Kidney (tissue), 14 donors: Measurements from ENCODE around the gene PARVG. TPM values are rescaled to one million over a fixed set of nuclear protein-coding genes. Genes with fewer than 3 reads are reported as not detected.

ENCODE experiments used
- DNase-seq, 5 donors: peaks; one replicate each; pipeline ENCODE4 v3.0.0-alpha.2; 2013 to 2020
- FAIRE-seq: peaks from 2 replicates; lab custom pipeline; 2012; peaks lifted over from hg19 to GRCh38; lab: Jason Lieb, UNC
- H3K27ac ChIP-seq, 2 donors: one replicate each; pipeline ENCODE4 v1.7.0; 2013; ENCODE audit warnings: low read depth in 2 of 2, low read length in 2 of 2, inconsistent platforms in 1 of 2
- H3K27me3 ChIP-seq: one replicate; pipeline ENCODE4 v1.7.1; 2013; ENCODE audit warnings: low read length, inconsistent platforms; ENCODE audit not compliant: control insufficient read depth, insufficient read depth
- H3K36me3 ChIP-seq, 3 donors: one replicate each; pipeline versions ENCODE4 v1.7.0 to v1.7.1; 2013; ENCODE audit warnings: low read length in 3 of 3, control low read depth in 1 of 3, inconsistent platforms in 1 of 3; ENCODE audit not compliant: insufficient read depth in 3 of 3, control insufficient read depth in 2 of 3
- H3K4me1 ChIP-seq, 3 donors: one replicate each; pipeline versions ENCODE4 v1.7.0 to v1.7.1; 2013; ENCODE audit warnings: low read length in 3 of 3, inconsistent platforms in 1 of 3, low read depth in 1 of 3; ENCODE audit not compliant: control insufficient read depth in 2 of 3, insufficient read depth in 2 of 3
- H3K4me3 ChIP-seq, 3 donors: one replicate each; pipeline versions ENCODE4 v1.7.0 to v1.8.1; 2013; ENCODE audit warnings: low read length in 3 of 3, control low read depth in 1 of 3, inconsistent platforms in 1 of 3
- H3K9ac ChIP-seq, 3 donors: one replicate each; pipeline versions ENCODE4 v1.7.0 to v1.7.1; 2013; ENCODE audit warnings: low read length in 3 of 3, control low read depth in 1 of 3, inconsistent platforms in 1 of 3
- H3K9me3 ChIP-seq, 3 donors: one replicate each; pipeline versions ENCODE4 v1.7.0 to v1.7.1; 2013; ENCODE audit warnings: low read length in 3 of 3, control low read depth in 1 of 3, inconsistent platforms in 1 of 3; ENCODE audit not compliant: control insufficient read depth in 2 of 3, insufficient read depth in 1 of 3
- CTCF ChIP-seq: IDR thresholded peaks from 3 replicates; pipeline ENCODE4 v1.5.1; 2012; ENCODE audit warnings: mild to moderate bottlenecking, moderate library complexity, borderline replicate concordance; ENCODE audit not compliant: insufficient read depth; ENCODE audit errors: extremely low read depth
- intact Hi-C: fragments of 100-400 bp; cut with DNase I; formaldehyde crosslinking; loops from one replicate; pipeline ENCODE4 v1.11.1; 2022
- polyA plus RNA-seq: library from polyadenylated mRNA; stranded (reverse); fragments of 350-450 nt; fragmentation: Illumina TruSeq; extraction: RNeasy Lipid Tissue Mini Kit (QIAGEN cat#74804); gene quantifications from one replicate; pipeline ENCODE4 v1.2.3, GENCODE V29; 2014; ENCODE audit warnings: low read depth, low replicate concordance; ENCODE audit not compliant: insufficient read depth
- total RNA-seq: library from RNA; stranded (reverse); fragmentation: NEBNext Ultra II Directional; extraction: Animal tissue kit (Norgen Biotek cat#: 25700); gene quantifications from one replicate; pipeline ENCODE4 v1.2.1, GENCODE V29; 2021
- donor health status: control.
- donor health status: control.
- donor health status: control.
- donor health status: control.
- donor health status: control.
- donor health status: DM: yes; HTN: yes; CAD: no.
- donor health status: Normal renal cell carcinoma (clear cell type).

Gene PARVG
- total and polyA plus RNA-seq, 2 donors from 2014 or later, result 2.5 to 20.9 TPM

DNA sequence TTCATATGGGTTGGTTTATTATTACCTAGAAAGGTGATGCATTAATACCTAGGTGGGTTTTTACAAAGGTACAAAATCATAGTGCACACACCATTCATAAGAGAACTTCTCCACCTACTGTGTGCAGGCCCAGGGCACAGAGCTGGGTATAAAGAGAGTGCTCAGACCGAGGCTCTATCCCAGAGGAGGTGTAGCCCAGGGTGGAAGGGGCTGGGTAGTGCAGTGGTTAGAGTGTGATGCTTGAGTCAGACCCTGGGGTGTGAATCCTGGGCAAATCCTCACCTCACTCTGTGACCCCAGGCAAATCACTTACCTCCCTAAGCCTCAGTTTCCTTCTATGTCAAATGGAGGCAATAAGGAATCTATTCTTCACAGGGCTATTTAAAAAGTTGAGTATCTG lies 32.2 kb downstream of the PARVG start:
- FAIRE-seq, result no peak
- intact Hi-C loops, result no loop called here
- no peak overlapping the region for H3K27ac ChIP-seq

DNA sequence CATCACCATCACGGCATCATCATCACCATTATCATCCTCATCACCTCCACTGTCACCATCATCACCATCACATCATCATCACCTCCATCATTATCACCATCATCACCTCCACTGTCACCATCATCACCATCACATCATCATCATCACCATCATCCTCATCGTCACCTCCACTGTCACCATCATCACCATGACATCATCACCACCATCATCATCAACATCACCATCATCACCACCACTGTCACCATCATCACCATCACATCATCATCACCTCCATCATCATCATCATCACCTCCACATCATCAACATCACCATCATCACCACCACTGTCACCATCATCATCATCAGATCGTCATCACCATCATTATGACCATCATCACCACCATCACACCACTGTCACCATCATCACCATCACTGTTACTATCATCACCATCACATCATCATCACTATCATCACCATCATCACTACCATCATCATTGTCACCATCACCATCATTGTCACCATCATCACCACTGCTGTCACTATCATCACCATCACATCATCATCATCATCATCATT lies 32.8 kb downstream of the PARVG start:
- FAIRE-seq, result no peak
- Histone ChIP-seq H3K9me3 (peaks cover 2 to 14% (median 4%) of the 10 kb centered on the region in 3 donors), H3K36me3 (no peaks in the 10 kb centered on the region), H3K9ac (no peak overlapping the region), H3K4me3 (peak overlapping the region in 1 of 3 donors; percentile 23), H3K27me3 (no peaks in the 10 kb centered on the region), H3K27ac (no peak overlapping the region), H3K4me1 (no peaks in the 10 kb centered on the region)
- no peak for TF ChIP-seq CTCF
- no peak for DNase-seq
- intact Hi-C loops, result no loop called here

More for the DNA sequence above, 32.2 kb downstream of the PARVG start:
- H3K4me1 ChIP-seq, result no peaks in the 10 kb centered on the region
- H3K9me3 ChIP-seq, result peaks cover 2 to 14% (median 4%) of the 10 kb centered on the region in 3 donors
- H3K36me3 ChIP-seq, result no peaks in the 10 kb centered on the region
- DNase-seq, result no peak
- no peak for TF ChIP-seq CTCF
- H3K27me3 ChIP-seq, result no peaks in the 10 kb centered on the region
- no peak overlapping the region for H3K9ac ChIP-seq
- H3K4me3 ChIP-seq, result no peak overlapping the region

- Histone ChIP-seq H3K27ac (no peak overlapping the region), H3K27me3 (no peaks in the 10 kb centered on the region), H3K36me3 (no peaks in the 10 kb centered on the region), H3K9ac (no peak overlapping the region), H3K4me1 (no peaks in the 10 kb centered on the region), H3K4me3 (no peak overlapping the region), H3K9me3 (peaks cover 1 to 14% (median 4%) of the 10 kb centered on the region in 3 donors)
- FAIRE-seq, result no peak
- DNase-seq, result no peak
- TF ChIP-seq CTCF, result no peak
- intact Hi-C loops, result no loop called here
These were observed 33.5 kb downstream of the PARVG start for GRCh38 chr22:44214187-44214586.

- Histone ChIP-seq H3K9me3 (peaks cover 0 to 13% (median 4%) of the 10 kb centered on the region in 3 donors), H3K9ac (no peak overlapping the region), H3K4me3 (no peak overlapping the region), H3K27me3 (no peaks in the 10 kb centered on the region), H3K27ac (no peak overlapping the region), H3K36me3 (no peaks in the 10 kb centered on the region), H3K4me1 (no peaks in the 10 kb centered on the region)
- intact Hi-C loops, result no loop called here
- FAIRE-seq, result no peak
- no peak for TF ChIP-seq CTCF
- DNase-seq, result no peak
These were observed 34.0 kb downstream of the PARVG start for GRCh38 chr22:44214764-44215163.
